Measurements from ENCODE around the gene UNC5B. TPM values are rescaled to one million over a fixed set of nuclear protein-coding genes. Genes with fewer than 3 reads are reported as not detected.
A peak's percentile ranks its signal among the peaks of the same experiment; 100 is the strongest.

UNC5B gene
- total RNA-seq, 1 experiment from 2014 or later, result 49.6 TPM

GRCh38 chr10:71282323-71282680 is 69.9 kb downstream of the UNC5B start:
- DNase-seq (ENCODE audit: low spot score), result no peak
- Mint-ChIP-seq H3K27ac (peak overlapping the region; percentile 32; the same call in 1 of the 2 replicates), H3K4me3 (no peak overlapping the region), H3K9me3 (no peaks in the 10 kb centered on the region), H3K36me3 (peaks cover 9% of the 10 kb centered on the region), H3K4me1 (peaks cover 32% of the 10 kb centered on the region), H3K27me3 (ENCODE audit: low read depth) (no peaks in the 10 kb centered on the region)
- no peak for TF ChIP-seq JAZF1 (CRISPR knock-in tag; IDR thresholded peaks at IDR 0.05)
- ChIA-PET POLR2A (no interaction called here), CTCF (interaction anchor here (6.3 kb wide), 1 partner anchor 12 kb away, joined by 57 read pairs; no protein-coding TSS in a partner anchor)
- no peak for ATAC-seq

GRCh38 chr10:71283410-71283809 is 71.0 kb downstream of the UNC5B start:
- Mint-ChIP-seq H3K4me1 (peaks cover 22% of the 10 kb centered on the region), H3K36me3 (peaks cover 15% of the 10 kb centered on the region), H3K4me3 (no peak overlapping the region), H3K27me3 (ENCODE audit: low read depth) (no peaks in the 10 kb centered on the region), H3K27ac (peak overlapping the region; percentile 85), H3K9me3 (no peaks in the 10 kb centered on the region)
- no peak for ATAC-seq
- no peak for DNase-seq (ENCODE audit: low spot score)
- TF ChIP-seq SMAD4 (CRISPR knock-in tag; IDR thresholded peaks at IDR 0.05) (no peak), IRF1 (CRISPR knock-in tag; IDR thresholded peaks at IDR 0.05) (no peak), GTF2I (CRISPR knock-in tag; conservative IDR thresholded peaks at IDR 0.05) (no peak), HMGA2 (CRISPR knock-in tag; IDR thresholded peaks at IDR 0.05) (no peak)
- ChIA-PET CTCF (interaction anchor here (1.0 to 6.3 kb wide), 4 partner anchors 9 to 380 kb away, joined by 3 to 57 read pairs (median 20); no protein-coding TSS in a partner anchor), POLR2A (no interaction called here)

GRCh38 chr10:71283876-71284275 is 71.5 kb downstream of the UNC5B start:
- ChIA-PET POLR2A (no interaction called here), CTCF (interaction anchor here (0.6 to 6.3 kb wide), 16 partner anchors 10 to 1212 kb away, joined by 3 to 57 read pairs (median 4); partner anchors contain the start of gene UNC5B)
- no peak for TF ChIP-seq NR2C2 (CRISPR knock-in tag; IDR thresholded peaks at IDR 0.05)
- TF ChIP-seq RELA (CRISPR knock-in tag; IDR thresholded peaks at IDR 0.05; ENCODE audit: borderline replicate concordance), result no peak
- no peak for TF ChIP-seq ZNF532 (CRISPR knock-in tag; IDR thresholded peaks at IDR 0.05; ENCODE audit: borderline replicate concordance)
- TF ChIP-seq AR (CRISPR knock-in tag; IDR thresholded peaks at IDR 0.05), result no peak
- no peak for TF ChIP-seq IRF2 (CRISPR knock-in tag; IDR thresholded peaks at IDR 0.05; ENCODE audit: borderline replicate concordance, low read depth)
- no peak for TF ChIP-seq PRRX2 (CRISPR knock-in tag; IDR thresholded peaks at IDR 0.05)
- TF ChIP-seq ZNF512 (CRISPR knock-in tag; IDR thresholded peaks at IDR 0.05; ENCODE audit: borderline replicate concordance), result no peak
- no peak for TF ChIP-seq GTF2I (CRISPR knock-in tag; conservative IDR thresholded peaks at IDR 0.05)
- TF ChIP-seq TCF7 (CRISPR knock-in tag; IDR thresholded peaks at IDR 0.05; ENCODE audit: low read depth), result no peak
- TF ChIP-seq ZNF219 (CRISPR knock-in tag; IDR thresholded peaks at IDR 0.05; ENCODE audit: borderline replicate concordance), result no peak
- no peak for DNase-seq (ENCODE audit: low spot score)
- H3K4me3 Mint-ChIP-seq, result no peak overlapping the region
- H3K27me3 Mint-ChIP-seq (ENCODE audit: low read depth), result no peaks in the 10 kb centered on the region
- H3K27ac Mint-ChIP-seq, result no peak overlapping the region
- H3K4me1 Mint-ChIP-seq, result peaks cover 18% of the 10 kb centered on the region
- ATAC-seq, result no peak
- H3K9me3 Mint-ChIP-seq, result no peaks in the 10 kb centered on the region
- peaks cover 18% of the 10 kb centered on the region for H3K36me3 Mint-ChIP-seq

Measured in WTC11 (cell line).